HFFc6 (cell line): ENCODE data around the gene BACH2. TPM values are rescaled to one million over a fixed set of nuclear protein-coding genes. Genes with fewer than 3 reads are reported as not detected.

Experiments
- DNase-seq: peaks from one replicate; pipeline ENCODE4 v3.0.0-alpha.2; 2018
- H3K27ac Mint-ChIP-seq: 2 replicates; pipeline ENCODE4 v1.8.0; 2020; ENCODE audit warnings: mild to moderate bottlenecking, mixed read lengths
- H3K27me3 Mint-ChIP-seq: 2 replicates; pipeline ENCODE4 v1.8.0; 2021; ENCODE audit warnings: mild to moderate bottlenecking, moderate library complexity, mixed read lengths; ENCODE audit not compliant: insufficient read depth
- H3K36me3 Mint-ChIP-seq: 2 replicates; pipeline ENCODE4 v1.8.0; 2021; ENCODE audit warnings: low read depth, mixed read lengths
- H3K4me1 Mint-ChIP-seq: 2 replicates; pipeline ENCODE4 v1.8.0; 2020; ENCODE audit warnings: low read depth, mixed read lengths
- H3K4me3 Mint-ChIP-seq: 2 replicates; pipeline ENCODE4 v1.8.0; 2020; ENCODE audit warnings: mild to moderate bottlenecking, moderate library complexity, mixed read lengths
- H3K9me3 Mint-ChIP-seq: 2 replicates; pipeline ENCODE4 v1.8.0; 2020; ENCODE audit warnings: mild to moderate bottlenecking, mixed read lengths
- total RNA-seq, 6 experiments: library from RNA; stranded (reverse); fragmentation: NEBNext Ultra II Directional; extraction: Animal tissue kit (Norgen Biotek cat#: 25700); gene quantifications; 2 replicates in 1 of 6; 3 replicates in 5 of 6; pipeline ENCODE4 v1.2.3, GENCODE V29; 2021
- TF ChIP-seq, protein P1 (sequence below): fragments of 200-600 bp; sonication (generic); IDR thresholded peaks from 2 replicates; pipeline ENCODE4 v1.5.0; 2021; ENCODE audit warnings: antibody characterized with exemption, mild to moderate bottlenecking

BACH2 gene
- total RNA-seq, 6 experiments from 2014 or later, result not detected

DNA sequence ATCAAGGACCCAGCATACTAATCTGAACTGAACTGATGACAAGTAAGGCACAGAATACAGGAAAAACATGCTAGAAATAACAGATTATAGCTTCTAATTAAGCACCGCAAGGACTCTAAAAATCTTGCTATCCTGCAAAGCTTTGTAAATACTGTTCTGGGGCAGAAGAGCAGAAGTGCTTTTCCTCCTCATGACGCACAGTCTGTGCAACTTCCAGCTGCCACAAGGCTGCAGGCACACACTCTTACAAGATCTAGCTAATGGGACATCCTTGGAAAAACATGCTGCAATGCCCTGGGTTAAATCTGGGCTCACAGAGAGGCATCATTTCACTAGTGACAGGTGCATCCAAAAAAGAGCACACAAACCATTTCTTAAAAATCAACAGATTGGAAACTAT is 213.8 kb downstream of the BACH2 start:
- H3K4me1 Mint-ChIP-seq, result no peaks in the 10 kb centered on the region
- H3K27ac Mint-ChIP-seq, result no peak overlapping the region
- H3K36me3 Mint-ChIP-seq, result no peaks in the 10 kb centered on the region
- H3K9me3 Mint-ChIP-seq, result no peaks in the 10 kb centered on the region; the same call in 1 of the 2 replicates
- no peak for DNase-seq
- TF ChIP-seq, protein P1, sequence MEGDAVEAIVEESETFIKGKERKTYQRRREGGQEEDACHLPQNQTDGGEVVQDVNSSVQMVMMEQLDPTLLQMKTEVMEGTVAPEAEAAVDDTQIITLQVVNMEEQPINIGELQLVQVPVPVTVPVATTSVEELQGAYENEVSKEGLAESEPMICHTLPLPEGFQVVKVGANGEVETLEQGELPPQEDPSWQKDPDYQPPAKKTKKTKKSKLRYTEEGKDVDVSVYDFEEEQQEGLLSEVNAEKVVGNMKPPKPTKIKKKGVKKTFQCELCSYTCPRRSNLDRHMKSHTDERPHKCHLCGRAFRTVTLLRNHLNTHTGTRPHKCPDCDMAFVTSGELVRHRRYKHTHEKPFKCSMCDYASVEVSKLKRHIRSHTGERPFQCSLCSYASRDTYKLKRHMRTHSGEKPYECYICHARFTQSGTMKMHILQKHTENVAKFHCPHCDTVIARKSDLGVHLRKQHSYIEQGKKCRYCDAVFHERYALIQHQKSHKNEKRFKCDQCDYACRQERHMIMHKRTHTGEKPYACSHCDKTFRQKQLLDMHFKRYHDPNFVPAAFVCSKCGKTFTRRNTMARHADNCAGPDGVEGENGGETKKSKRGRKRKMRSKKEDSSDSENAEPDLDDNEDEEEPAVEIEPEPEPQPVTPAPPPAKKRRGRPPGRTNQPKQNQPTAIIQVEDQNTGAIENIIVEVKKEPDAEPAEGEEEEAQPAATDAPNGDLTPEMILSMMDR, result no peak
- H3K27me3 Mint-ChIP-seq, result peaks cover 3% of the 10 kb centered on the region; the same call in 1 of the 2 replicates
- H3K4me3 Mint-ChIP-seq, result no peak overlapping the region

DNA sequence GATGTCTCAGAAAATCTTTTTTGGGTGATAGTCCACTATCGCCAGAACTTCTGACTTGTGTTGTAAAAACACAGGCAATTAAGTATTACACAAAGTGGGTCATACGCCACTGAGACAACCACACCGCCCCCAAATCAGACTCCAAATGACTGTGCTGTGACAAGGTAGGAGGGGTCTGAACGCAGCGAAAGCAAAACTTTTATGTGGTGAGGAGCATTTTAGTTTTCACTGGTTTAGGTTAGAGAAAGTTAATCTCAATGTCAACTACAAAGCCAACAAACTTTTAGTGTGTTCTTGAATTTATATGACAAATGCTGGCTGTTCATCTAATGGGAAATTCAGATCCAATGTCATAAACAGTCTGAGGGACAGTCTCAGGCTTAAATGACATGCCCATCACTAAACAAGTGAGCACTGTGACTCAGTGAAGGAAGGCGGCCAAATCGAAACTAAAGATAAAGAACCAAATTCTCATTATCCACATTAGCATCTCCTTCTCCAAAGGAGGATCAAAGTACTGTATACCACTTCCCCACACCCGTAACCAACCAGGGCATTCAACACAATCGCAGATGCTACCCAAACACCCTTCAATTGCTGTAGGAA is 215.7 kb downstream of the BACH2 start:
- Mint-ChIP-seq H3K4me3 (no peak overlapping the region), H3K27me3 (peaks cover 3% of the 10 kb centered on the region; the same call in 1 of the 2 replicates)

DNA sequence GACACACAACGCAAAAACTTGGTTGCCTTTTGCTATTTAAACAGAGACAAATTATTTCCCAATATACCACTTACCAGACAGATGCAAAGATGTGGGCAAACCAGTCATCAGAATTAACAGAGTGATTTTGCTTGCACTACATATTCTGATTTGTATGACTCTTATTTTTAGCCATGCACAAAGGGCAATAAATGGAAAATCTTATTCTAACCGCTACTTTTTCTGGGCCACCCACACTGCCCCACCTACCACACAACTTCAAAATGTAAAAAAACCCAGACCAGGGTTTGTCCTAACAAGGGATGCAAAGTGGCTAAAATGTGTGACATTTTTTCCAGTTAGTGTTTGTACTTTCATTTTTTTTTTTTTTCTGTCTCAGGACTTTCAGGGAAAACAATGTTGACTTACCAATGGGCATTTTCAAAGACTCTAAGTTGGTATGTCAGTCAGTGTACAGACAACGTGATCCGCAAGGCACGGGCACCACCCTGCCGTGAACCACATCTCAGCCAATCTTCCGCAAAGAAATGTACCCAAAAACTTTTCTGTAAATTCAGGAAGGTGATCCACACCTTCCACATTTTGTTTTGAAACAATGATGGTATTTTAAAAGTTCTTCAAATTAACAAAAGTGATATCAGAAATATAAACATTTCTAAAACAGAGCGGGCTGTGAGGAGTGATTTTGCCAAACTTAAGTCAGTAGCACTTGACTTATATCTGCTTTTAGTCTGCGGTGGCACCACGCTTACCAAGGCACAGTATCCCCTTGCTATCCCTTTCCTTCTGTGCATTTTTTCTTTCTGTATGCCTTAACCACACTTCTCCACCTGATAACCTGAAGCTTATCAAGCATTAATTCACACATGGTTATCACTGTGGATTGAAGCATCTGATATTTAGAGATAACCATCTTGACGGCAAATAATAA is 216.8 kb downstream of the BACH2 start:
- Mint-ChIP-seq H3K27ac (no peak overlapping the region), H3K4me3 (no peak overlapping the region)

More for the DNA sequence above, 215.7 kb downstream of the BACH2 start:
- H3K27ac Mint-ChIP-seq, result no peak overlapping the region
- no peaks in the 10 kb centered on the region for H3K4me1 Mint-ChIP-seq
- no peaks in the 10 kb centered on the region for H3K36me3 Mint-ChIP-seq
- TF ChIP-seq, protein P1, result no peak
- no peaks in the 10 kb centered on the region; the same call in 1 of the 2 replicates for H3K9me3 Mint-ChIP-seq
- no peak for DNase-seq

DNA sequence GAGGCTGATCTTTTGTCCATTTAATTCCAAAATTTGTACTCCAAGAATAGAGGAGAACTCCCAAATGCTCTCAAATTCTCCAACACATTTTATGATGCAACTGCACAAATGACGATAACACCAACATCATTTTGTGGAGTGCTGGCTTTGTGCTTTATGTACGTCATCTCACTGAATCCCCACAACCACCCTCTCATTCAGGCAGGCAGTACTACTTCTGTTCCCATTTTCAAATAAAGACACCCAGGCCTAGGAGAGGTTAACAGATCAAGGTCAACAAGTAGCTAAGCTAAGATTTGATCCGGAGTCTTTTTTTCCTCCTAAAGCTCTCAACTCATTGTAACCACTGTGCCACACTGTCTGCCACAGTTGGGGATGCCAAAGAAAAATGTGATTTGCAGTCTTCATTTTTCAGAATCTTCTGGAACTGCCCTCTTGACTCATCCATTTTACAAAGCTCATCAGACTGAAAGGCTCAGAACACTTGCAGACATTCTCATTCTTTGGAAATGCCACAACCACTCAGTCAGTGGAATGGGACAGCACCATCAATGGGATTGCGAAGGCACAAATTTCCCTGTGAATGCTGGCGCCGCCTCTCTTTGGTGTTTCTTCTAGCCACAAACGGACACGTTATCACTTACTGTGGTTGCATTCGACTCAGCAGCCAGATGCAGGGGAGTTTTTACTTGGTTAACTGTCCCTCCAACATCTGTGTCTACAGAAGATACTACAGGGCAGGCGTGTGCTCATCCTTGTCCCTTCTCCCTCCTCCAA is 217.9 kb downstream of the BACH2 start:
- Mint-ChIP-seq H3K27me3 (peaks cover 3% of the 10 kb centered on the region; the same call in 1 of the 2 replicates), H3K4me3 (no peak overlapping the region), H3K4me1 (no peaks in the 10 kb centered on the region), H3K36me3 (no peaks in the 10 kb centered on the region), H3K9me3 (no peaks in the 10 kb centered on the region; the same call in 1 of the 2 replicates), H3K27ac (no peak overlapping the region)
- TF ChIP-seq, protein P1, result no peak
- DNase-seq, result no peak

More for the DNA sequence above, 216.8 kb downstream of the BACH2 start:
- Mint-ChIP-seq H3K27me3 (peaks cover 3% of the 10 kb centered on the region; the same call in 1 of the 2 replicates), H3K36me3 (no peaks in the 10 kb centered on the region), H3K4me1 (no peaks in the 10 kb centered on the region), H3K9me3 (no peaks in the 10 kb centered on the region; the same call in 1 of the 2 replicates)
- TF ChIP-seq, protein P1, result no peak
- no peak for DNase-seq
